Memory B cell (primary cell): Measurements from ENCODE around the gene DYRK1A.
A peak's percentile ranks its signal among the peaks of the same experiment; 100 is the strongest.

Experiments used
- ATAC-seq: fragments of 150-1000 bp; cut with Tn5 transposase; 2 replicates; pipeline ENCODE4 v1.10.0; 2021; ENCODE audit warnings: low read depth, mild to moderate bottlenecking, moderate library complexity
- DNase-seq, 2 donors: peaks; one replicate each; pipeline ENCODE4 v3.0.0; 2022; ENCODE audit warnings: low spot score in 2 of 2
- H3K27ac Mint-ChIP-seq: one replicate; pipeline ENCODE4 v1.8.0; 2022; ENCODE audit warnings: mild to moderate bottlenecking, moderate library complexity, mixed read lengths
- H3K27me3 Mint-ChIP-seq: one replicate; pipeline ENCODE4 v1.8.0; 2022; ENCODE audit warnings: mixed read lengths
- H3K36me3 Mint-ChIP-seq: one replicate; pipeline ENCODE4 v1.8.0; 2022; ENCODE audit warnings: mild to moderate bottlenecking, mixed read lengths
- H3K4me1 Mint-ChIP-seq: one replicate; pipeline ENCODE4 v1.8.0; 2022; ENCODE audit warnings: mixed read lengths
- H3K4me3 Mint-ChIP-seq: one replicate; pipeline ENCODE4 v1.8.0; 2022; ENCODE audit warnings: mild to moderate bottlenecking, moderate library complexity, mixed read lengths
- H3K9me3 Mint-ChIP-seq: one replicate; pipeline ENCODE4 v1.8.0; 2022; ENCODE audit warnings: mixed read lengths

The DYRK1A gene

GRCh38 chr21:37552496-37553029, 186.0 kb downstream of the DYRK1A start:
- Mint-ChIP-seq H3K9me3 (no peaks in the 10 kb centered on the region), H3K36me3 (peaks cover 2% of the 10 kb centered on the region), H3K4me3 (no peak overlapping the region), H3K27ac (no peak overlapping the region), H3K4me1 (peaks cover 8% of the 10 kb centered on the region), H3K27me3 (peaks cover 11% of the 10 kb centered on the region)
- DNase-seq (no peak), ATAC-seq (no peak)

- DNase-seq (no peak), ATAC-seq (no peak)
- Mint-ChIP-seq H3K4me3 (no peak overlapping the region), H3K4me1 (peaks cover 8% of the 10 kb centered on the region), H3K36me3 (peaks cover 2% of the 10 kb centered on the region), H3K27me3 (peaks cover 11% of the 10 kb centered on the region), H3K27ac (no peak overlapping the region), H3K9me3 (no peaks in the 10 kb centered on the region)
These were observed 186.5 kb downstream of the DYRK1A start for GRCh38 chr21:37553078-37553481.

- peaks cover 8% of the 10 kb centered on the region for H3K4me1 Mint-ChIP-seq
- no peak overlapping the region for H3K4me3 Mint-ChIP-seq
- no peak for ATAC-seq
- no peak for DNase-seq
- H3K36me3 Mint-ChIP-seq, result peaks cover 5% of the 10 kb centered on the region
- peaks cover 8% of the 10 kb centered on the region for H3K9me3 Mint-ChIP-seq
- H3K27ac Mint-ChIP-seq, result no peak overlapping the region
- H3K27me3 Mint-ChIP-seq, result peaks cover 10% of the 10 kb centered on the region
These were observed 188.2 kb downstream of the DYRK1A start for GRCh38 chr21:37554661-37555379.

- no peak for DNase-seq
- Mint-ChIP-seq H3K4me3 (no peak overlapping the region), H3K27me3 (peaks cover 8% of the 10 kb centered on the region), H3K4me1 (peaks cover 8% of the 10 kb centered on the region), H3K27ac (no peak overlapping the region), H3K9me3 (peaks cover 8% of the 10 kb centered on the region), H3K36me3 (peaks cover 3% of the 10 kb centered on the region)
- no peak for ATAC-seq
These were observed 189.2 kb downstream of the DYRK1A start for GRCh38 chr21:37555672-37556261.

GRCh38 chr21:37557261-37557950, 190.8 kb downstream of the DYRK1A start:
- H3K4me3 Mint-ChIP-seq, result no peak overlapping the region

GRCh38 chr21:37558676-37559211, 192.2 kb downstream of the DYRK1A start:
- Mint-ChIP-seq H3K27ac (no peak overlapping the region), H3K27me3 (peaks cover 5% of the 10 kb centered on the region), H3K36me3 (peaks cover 3% of the 10 kb centered on the region), H3K9me3 (peaks cover 8% of the 10 kb centered on the region), H3K4me1 (peaks cover 13% of the 10 kb centered on the region), H3K4me3 (no peak overlapping the region)
- ATAC-seq (no peak), DNase-seq (no peak)

More at GRCh38 chr21:37557261-37557950, 190.8 kb downstream of the DYRK1A start:
- peak; percentile 93 for ATAC-seq
- no peak overlapping the region for H3K27ac Mint-ChIP-seq
- DNase-seq, result no peak
- peaks cover 3% of the 10 kb centered on the region for H3K36me3 Mint-ChIP-seq
- H3K27me3 Mint-ChIP-seq, result peaks cover 6% of the 10 kb centered on the region
- H3K9me3 Mint-ChIP-seq, result peaks cover 8% of the 10 kb centered on the region
- H3K4me1 Mint-ChIP-seq, result peaks cover 8% of the 10 kb centered on the region

GRCh38 chr21:37560385-37560784, 193.8 kb downstream of the DYRK1A start:
- peaks cover 3% of the 10 kb centered on the region for H3K36me3 Mint-ChIP-seq
- H3K4me1 Mint-ChIP-seq, result peaks cover 22% of the 10 kb centered on the region
- H3K9me3 Mint-ChIP-seq, result peaks cover 8% of the 10 kb centered on the region
- ATAC-seq (no peak), DNase-seq (no peak)
- H3K27ac Mint-ChIP-seq, result no peak overlapping the region
- peaks cover 3% of the 10 kb centered on the region for H3K27me3 Mint-ChIP-seq
- no peak overlapping the region for H3K4me3 Mint-ChIP-seq

- no peak for DNase-seq
- H3K36me3 Mint-ChIP-seq, result peaks cover 3% of the 10 kb centered on the region
- peaks cover 8% of the 10 kb centered on the region for H3K9me3 Mint-ChIP-seq
- H3K27ac Mint-ChIP-seq, result no peak overlapping the region
- H3K4me3 Mint-ChIP-seq, result no peak overlapping the region
- H3K27me3 Mint-ChIP-seq, result peaks cover 2% of the 10 kb centered on the region
- ATAC-seq, result no peak
- H3K4me1 Mint-ChIP-seq, result peaks cover 20% of the 10 kb centered on the region
These were observed 194.9 kb downstream of the DYRK1A start for GRCh38 chr21:37561506-37561905.

GRCh38 chr21:37561941-37562919, 195.7 kb downstream of the DYRK1A start:
- DNase-seq (no peak), ATAC-seq (no peak)
- Mint-ChIP-seq H3K9me3 (peaks cover 8% of the 10 kb centered on the region), H3K4me3 (peak overlapping the region; percentile 98), H3K4me1 (peaks cover 17% of the 10 kb centered on the region), H3K27me3 (peaks cover 2% of the 10 kb centered on the region), H3K36me3 (peaks cover 3% of the 10 kb centered on the region), H3K27ac (peak overlapping the region; percentile 97)

- Mint-ChIP-seq H3K36me3 (peaks cover 3% of the 10 kb centered on the region), H3K9me3 (peaks cover 8% of the 10 kb centered on the region), H3K4me1 (peaks cover 14% of the 10 kb centered on the region), H3K27ac (peak overlapping the region; percentile 97), H3K27me3 (peaks cover 2% of the 10 kb centered on the region), H3K4me3 (peak overlapping the region; percentile 98)
- peak; percentile 5 for ATAC-seq
- no peak for DNase-seq
These were observed 196.5 kb downstream of the DYRK1A start for GRCh38 chr21:37562920-37563640.

- no peaks in the 10 kb centered on the region for H3K27me3 Mint-ChIP-seq
- peak overlapping the region; percentile 97 for H3K27ac Mint-ChIP-seq
- H3K9me3 Mint-ChIP-seq, result peaks cover 3% of the 10 kb centered on the region
- peak; percentile 82 to 83 for DNase-seq
- H3K4me3 Mint-ChIP-seq, result peak overlapping the region; percentile 98
- peak; percentile 93 for ATAC-seq
- peaks cover 1% of the 10 kb centered on the region for H3K36me3 Mint-ChIP-seq
- H3K4me1 Mint-ChIP-seq, result peaks cover 14% of the 10 kb centered on the region
These were observed 197.2 kb downstream of the DYRK1A start for GRCh38 chr21:37563641-37564340.

GRCh38 chr21:37564341-37564923, 197.9 kb downstream of the DYRK1A start:
- Mint-ChIP-seq H3K27ac (peak overlapping the region; percentile 97), H3K4me3 (peak overlapping the region; percentile 98), H3K36me3 (no peaks in the 10 kb centered on the region), H3K4me1 (peaks cover 14% of the 10 kb centered on the region), H3K9me3 (no peaks in the 10 kb centered on the region), H3K27me3 (no peaks in the 10 kb centered on the region)
- ATAC-seq (peak; percentile 57), DNase-seq (peak in 1 of 2 donors; percentile 53)
